HG03159 (cell line): ENCODE data around the gene AHCYL2.
"Not testable (repeated sequence)": the region's sequence is repeated elsewhere in the genome, so short reads cannot be mapped to it uniquely, and the experiment has no call there.

Experiments
- ATAC-seq: cut with Tn5 transposase; IDR thresholded peaks from one replicate; pipeline ENCODE4 v1.9.1; 2021; ENCODE audit warnings: mild to moderate bottlenecking, moderate library complexity; ENCODE audit not compliant: unreplicated experiment

AHCYL2 gene

GRCh38 chr7:129347330-129347729 lies 122.5 kb downstream of the AHCYL2 start:
- no peak for ATAC-seq

- ATAC-seq = no peak
Observed at GRCh38 chr7:129348023-129348740, 123.4 kb downstream of the AHCYL2 start.

- no peak for ATAC-seq
Observed at GRCh38 chr7:129351320-129351719, 126.5 kb downstream of the AHCYL2 start.

- not testable (repeated sequence) for ATAC-seq
Observed at GRCh38 chr7:129353104-129353503, 128.3 kb downstream of the AHCYL2 start.

GRCh38 chr7:129354428-129355157 lies 129.8 kb downstream of the AHCYL2 start:
- ATAC-seq = no peak

- no peak for ATAC-seq
Observed at GRCh38 chr7:129356176-129356575, 131.3 kb downstream of the AHCYL2 start.

GRCh38 chr7:129359176-129359575 lies 134.3 kb downstream of the AHCYL2 start:
- no peak for ATAC-seq

- no peak for ATAC-seq
Observed at GRCh38 chr7:129359638-129360037, 134.8 kb downstream of the AHCYL2 start.

- no peak for ATAC-seq
Observed at GRCh38 chr7:129361771-129362170, 136.9 kb downstream of the AHCYL2 start.

- ATAC-seq = no peak
Observed at GRCh38 chr7:129362496-129362895, 137.7 kb downstream of the AHCYL2 start.

- ATAC-seq = no peak
Observed at GRCh38 chr7:129367349-129367699, 142.5 kb downstream of the AHCYL2 start.

- ATAC-seq = peak; percentile 59
Observed at GRCh38 chr7:129367700-129368388, 143.0 kb downstream of the AHCYL2 start.

- peak; percentile 48 for ATAC-seq
Observed at GRCh38 chr7:129368389-129368986, 143.7 kb downstream of the AHCYL2 start.

GRCh38 chr7:129369447-129369846 lies 144.6 kb downstream of the AHCYL2 start:
- ATAC-seq = not testable (repeated sequence)

- no peak for ATAC-seq
Observed at GRCh38 chr7:129370812-129371211, 146.0 kb downstream of the AHCYL2 start.

GRCh38 chr7:129371487-129371886 lies 146.7 kb downstream of the AHCYL2 start:
- no peak for ATAC-seq

GRCh38 chr7:129373651-129374428 lies 149.0 kb downstream of the AHCYL2 start:
- no peak for ATAC-seq

GRCh38 chr7:129375141-129375938 lies 150.5 kb downstream of the AHCYL2 start:
- ATAC-seq = no peak

GRCh38 chr7:129376076-129376777 lies 151.4 kb downstream of the AHCYL2 start:
- no peak for ATAC-seq
